NCI-H1694 treated with DMSO at 0.1 percent for 48 hours (cell line): Measurements from ENCODE around the gene WIPF2.

ENCODE experiments used
- DNase-seq: peaks from one replicate; lab custom pipeline; 2025; lab: John Stamatoyannopoulos, UW

WIPF2 gene

GRCh38 chr17:40247926-40248495, 28.9 kb downstream of the WIPF2 start:
- DNase-seq: no peak

- DNase-seq: no peak
Measured at GRCh38 chr17:40248507-40248906, 29.4 kb downstream of the WIPF2 start.

GRCh38 chr17:40251576-40251975, 32.5 kb downstream of the WIPF2 start:
- no peak for DNase-seq

GRCh38 chr17:40253565-40253964, 34.5 kb downstream of the WIPF2 start:
- no peak for DNase-seq

- no peak for DNase-seq
Measured at GRCh38 chr17:40259505-40259904, 40.4 kb downstream of the WIPF2 start.

GRCh38 chr17:40260528-40260927, 41.4 kb downstream of the WIPF2 start:
- no peak for DNase-seq

- no peak for DNase-seq
Measured at GRCh38 chr17:40264458-40265185, 45.5 kb downstream of the WIPF2 start.

- no peak for DNase-seq
Measured at GRCh38 chr17:40265337-40265736, 46.2 kb downstream of the WIPF2 start.

- no peak for DNase-seq
Measured at GRCh38 chr17:40266882-40267281, 47.8 kb downstream of the WIPF2 start.

GRCh38 chr17:40268141-40268712, 49.1 kb downstream of the WIPF2 start:
- no peak for DNase-seq

GRCh38 chr17:40278414-40278813, 59.3 kb downstream of the WIPF2 start:
- no peak for DNase-seq

GRCh38 chr17:40279402-40279801, 60.3 kb downstream of the WIPF2 start:
- no peak for DNase-seq

- no peak for DNase-seq
Measured at GRCh38 chr17:40281663-40282062, 62.6 kb downstream of the WIPF2 start.

- DNase-seq: no peak
Measured at GRCh38 chr17:40283662-40284061, 64.6 kb downstream of the WIPF2 start.

- no peak for DNase-seq
Measured at GRCh38 chr17:40284085-40284713, 65.1 kb downstream of the WIPF2 start.

- no peak for DNase-seq
Measured at GRCh38 chr17:40286473-40286872, 67.4 kb downstream of the WIPF2 start.

- no peak for DNase-seq
Measured at GRCh38 chr17:40287159-40287493, 68.0 kb downstream of the WIPF2 start.

GRCh38 chr17:40287494-40288369, 68.6 kb downstream of the WIPF2 start, which contains the start of gene CDC6:
Gene CDC6 (plus strand): TSS chr17:40287879. CDS start chr17:40289421, 1,542 bp downstream.
- DNase-seq: peak; percentile 99

GRCh38 chr17:40290629-40291280, 71.7 kb downstream of the WIPF2 start:
- DNase-seq: peak; percentile 75

GRCh38 chr17:40291281-40291664, 72.2 kb downstream of the WIPF2 start:
- no peak for DNase-seq

- no peak for DNase-seq
Measured at GRCh38 chr17:40293363-40293762, 74.3 kb downstream of the WIPF2 start.
